CD14-positive monocyte (primary cell): Measurements from ENCODE around the gene ZNF19. TPM values are rescaled to one million over a fixed set of nuclear protein-coding genes. Genes with fewer than 3 reads are reported as not detected.

Source experiments
- DNase-seq, 3 donors: peaks; one replicate each; pipeline ENCODE4 v3.0.0-alpha.2; 2011 to 2022
- H2AFZ ChIP-seq: 2 replicates; pipeline ENCODE4 v1.6.0; 2012; ENCODE audit warnings: mild to moderate bottlenecking, low read depth, low read length, inconsistent platforms; ENCODE audit not compliant: insufficient read depth, poor library complexity, severe bottlenecking
- H3K27ac ChIP-seq, 2 donors: 1 replicate in 1 of 2; 2 replicates in 1 of 2; pipeline ENCODE4 v1.5.1; 2012 to 2013; ENCODE audit warnings: low read length in 2 of 2, control low read depth in 1 of 2, inconsistent platforms in 1 of 2, low read depth in 1 of 2, mild to moderate bottlenecking in 1 of 2
- H3K27me3 ChIP-seq, 2 donors: one replicate each; pipeline versions ENCODE4 v1.6.0 to v1.6.1; 2011 to 2013; ENCODE audit warnings: low read length in 2 of 2; ENCODE audit not compliant: control insufficient read depth in 2 of 2, insufficient read depth in 2 of 2
- H3K36me3 ChIP-seq, 2 donors: replicated peaks in 1 of 2; 1 replicate in 1 of 2; 2 replicates in 1 of 2; pipeline versions ENCODE4 v1.5.1 to v1.6.1; 2012 to 2013; ENCODE audit warnings: low read length in 2 of 2, control low read depth in 1 of 2, inconsistent platforms in 1 of 2, mild to moderate bottlenecking in 1 of 2; ENCODE audit not compliant: insufficient read depth in 2 of 2, control insufficient read depth in 1 of 2
- H3K4me1 ChIP-seq, 2 donors: 1 replicate in 1 of 2; 2 replicates in 1 of 2; pipeline versions ENCODE4 v1.5.1 to v1.6.1; 2012 to 2013; ENCODE audit warnings: low read length in 2 of 2, control low read depth in 1 of 2, inconsistent platforms in 1 of 2, mild to moderate bottlenecking in 1 of 2, moderate library complexity in 1 of 2; ENCODE audit not compliant: insufficient read depth in 2 of 2, control insufficient read depth in 1 of 2
- H3K4me2 ChIP-seq: replicated peaks from 2 replicates; pipeline ENCODE3; 2012; ENCODE audit warnings: low read length, moderate library complexity, mild to moderate bottlenecking; ENCODE audit not compliant: poor library complexity, severe bottlenecking; ENCODE audit errors: extremely low read depth
- H3K4me3 ChIP-seq, 3 experiments: fragments of 200-600 bp in 1 of 3; sonication (generic) in 1 of 3; replicated peaks in 1 of 3; 1 replicate in 2 of 3; 2 replicates in 1 of 3; pipeline ENCODE4 v1.5.1; 2011 to 2013; ENCODE audit warnings: low read length in 3 of 3, mild to moderate bottlenecking in 3 of 3, control low read depth in 2 of 3, low read depth in 2 of 3, inconsistent platforms in 1 of 3, moderate library complexity in 1 of 3
- H3K79me2 ChIP-seq: 2 replicates; pipeline ENCODE4 v1.6.0; 2012; ENCODE audit warnings: mild to moderate bottlenecking, control low read depth, inconsistent platforms, low read length, moderate library complexity; ENCODE audit not compliant: insufficient read depth
- H3K9ac ChIP-seq: 2 replicates; pipeline ENCODE4 v1.6.0; 2017; ENCODE audit warnings: low read length, mild to moderate bottlenecking; ENCODE audit not compliant: insufficient read depth, poor library complexity, severe bottlenecking
- H3K9me3 ChIP-seq, 2 donors: replicated peaks in 1 of 2; 1 replicate in 1 of 2; 2 replicates in 1 of 2; pipeline versions ENCODE4 v1.5.1 to v1.6.1; 2012 to 2013; ENCODE audit warnings: low read length in 2 of 2, control low read depth in 1 of 2; ENCODE audit not compliant: control insufficient read depth in 1 of 2, insufficient read depth in 1 of 2
- H4K20me1 ChIP-seq: 2 replicates; pipeline ENCODE4 v1.6.0; 2012; ENCODE audit warnings: mild to moderate bottlenecking, low read length, control low read depth, moderate library complexity; ENCODE audit not compliant: insufficient read depth
- H3K27ac Mint-ChIP-seq, 7 donors: one replicate each; pipeline ENCODE4 v1.8.0; 2020; ENCODE audit warnings: mild to moderate bottlenecking in 7 of 7, mixed read lengths in 7 of 7, moderate library complexity in 6 of 7, inconsistent platforms in 2 of 7
- H3K27me3 Mint-ChIP-seq, 3 donors: one replicate each; pipeline ENCODE4 v1.8.0; 2021 to 2022; ENCODE audit warnings: low read depth in 3 of 3, mild to moderate bottlenecking in 3 of 3, mixed read lengths in 3 of 3, moderate library complexity in 3 of 3, inconsistent platforms in 1 of 3
- H3K36me3 Mint-ChIP-seq, 2 donors: one replicate each; pipeline ENCODE4 v1.8.0; 2020; ENCODE audit warnings: mixed read lengths in 2 of 2, inconsistent platforms in 1 of 2, mild to moderate bottlenecking in 1 of 2
- H3K4me1 Mint-ChIP-seq: one replicate; pipeline ENCODE4 v1.8.0; 2020; ENCODE audit warnings: mild to moderate bottlenecking, mixed read lengths
- H3K4me3 Mint-ChIP-seq, 2 donors: one replicate each; pipeline ENCODE4 v1.8.0; 2020; ENCODE audit warnings: mild to moderate bottlenecking in 2 of 2, mixed read lengths in 2 of 2, moderate library complexity in 1 of 2
- H3K9me3 Mint-ChIP-seq, 7 donors: one replicate each; pipeline ENCODE4 v1.8.0; 2020 to 2022; ENCODE audit warnings: mixed read lengths in 7 of 7, mild to moderate bottlenecking in 6 of 7, moderate library complexity in 6 of 7, inconsistent platforms in 2 of 7
- CTCF ChIP-seq: fragments of 200-600 bp; IDR thresholded peaks from one replicate; pipeline ENCODE4 v1.8.0; 2022; ENCODE audit warnings: antibody characterized with exemption, mild to moderate bottlenecking
- WGBS: methylation state at CpG from one replicate; pipeline ENCODE4 v1.1.5; 2013; ENCODE audit warnings: missing lambda C conversion rate; ENCODE audit not compliant: insufficient coverage; 5-methylcytosine and 5-hydroxymethylcytosine counted together
- intact Hi-C, 2 donors: fragments of 100-400 bp; cut with micrococcal nuclease; formaldehyde crosslinking; loops; one replicate each; pipeline versions ENCODE4 v1.15.0 to v1.15.1; 2023
- polyA plus RNA-seq, 3 donors: library from polyadenylated mRNA; depleted of rRNA in 1 of 3; unstranded in 2 of 3; stranded (reverse) in 1 of 3; fragments of 300-500 nt in 2 of 3; fragments of >200 nt in 1 of 3; fragmentation: Illumina TruSeq in 2 of 3; gene quantifications; 1 replicate in 2 of 3; 2 replicates in 1 of 3; pipeline ENCODE4 v1.2.3, GENCODE V29; 2012 to 2021

The ZNF19 gene
- polyA plus RNA-seq, 3 donors = 0.41 to 0.80 TPM; not detected in 1

- H3K4me1 ChIP-seq = no peaks in the 10 kb centered on the region
- no peak for DNase-seq
- peaks cover 0 to 2% of the 10 kb centered on the region in 2 donors for H3K27me3 ChIP-seq
- H3K9me3 Mint-ChIP-seq = peaks cover 17 to 56% (median 43%) of the 10 kb centered on the region in 7 donors
- H2AFZ ChIP-seq = no peak overlapping the region
- no peaks in the 10 kb centered on the region for H3K36me3 ChIP-seq
- no peak overlapping the region for H3K4me2 ChIP-seq
- no peaks in the 10 kb centered on the region for H3K4me1 Mint-ChIP-seq
- H3K27ac Mint-ChIP-seq = no peak overlapping the region
- no peak overlapping the region for H3K9ac ChIP-seq
- H3K4me3 ChIP-seq = no peak overlapping the region
- intact Hi-C loops = no loop called here
- TF ChIP-seq CTCF = no peak
- peaks cover 36 to 47% of the 10 kb centered on the region in 2 donors for H3K9me3 ChIP-seq
- H3K27ac ChIP-seq = no peak overlapping the region
- H3K36me3 Mint-ChIP-seq = no peaks in the 10 kb centered on the region
- H4K20me1 ChIP-seq = no peaks in the 10 kb centered on the region
- H3K4me3 Mint-ChIP-seq = peak overlapping the region in 1 of 2 donors; percentile 46
- peaks cover 9 to 18% (median 12%) of the 10 kb centered on the region in 3 donors for H3K27me3 Mint-ChIP-seq
- H3K79me2 ChIP-seq = no peaks in the 10 kb centered on the region
- WGBS = 60% methylated on average over 19 of the region's 25 CpGs
Observed at GRCh38 chr16:71440669-71441347, 48.3 kb downstream of the ZNF19 start.

GRCh38 chr16:71439523-71439922 is 49.6 kb downstream of the ZNF19 start:
- Histone ChIP-seq H4K20me1 (no peaks in the 10 kb centered on the region), H3K4me1 (no peaks in the 10 kb centered on the region), H3K27ac (no peak overlapping the region), H3K79me2 (no peaks in the 10 kb centered on the region), H3K4me3 (no peak overlapping the region), H3K4me2 (no peak overlapping the region), H3K36me3 (no peaks in the 10 kb centered on the region), H3K9ac (no peak overlapping the region), H3K9me3 (peaks cover 25 to 36% of the 10 kb centered on the region in 2 donors), H3K27me3 (peaks cover 0 to 2% of the 10 kb centered on the region in 2 donors), H2AFZ (no peak overlapping the region)
- Mint-ChIP-seq H3K27me3 (peaks cover 9 to 18% (median 12%) of the 10 kb centered on the region in 3 donors), H3K36me3 (no peaks in the 10 kb centered on the region), H3K4me1 (no peaks in the 10 kb centered on the region), H3K4me3 (no peak overlapping the region), H3K9me3 (peaks cover 16 to 43% (median 30%) of the 10 kb centered on the region in 7 donors), H3K27ac (no peak overlapping the region)
- DNase-seq = no peak
- intact Hi-C loops = no loop called here
- no CpG with 5 or more reads among the region's 3 CpGs for WGBS
- no peak for TF ChIP-seq CTCF
